GM12875 (cell line): ENCODE measurements around the gene RASL10A.

Source experiments
- H3K4me3 ChIP-seq: one replicate; pipeline ENCODE4 v1.5.1; 2011; ENCODE audit warnings: low read depth, low read length, control low read depth
- CTCF ChIP-seq: IDR thresholded peaks from 2 replicates; pipeline ENCODE4 v1.5.1; 2011; ENCODE audit warnings: low read depth, mild to moderate bottlenecking, control low read depth, inconsistent platforms, low read length, moderate library complexity, borderline replicate concordance; ENCODE audit not compliant: insufficient read depth

The RASL10A gene

GRCh38 chr22:29338398-29338797 lies 22.9 kb upstream of the RASL10A start:
- TF ChIP-seq CTCF, result no peak
- H3K4me3 ChIP-seq, result no peak overlapping the region

GRCh38 chr22:29337631-29338284 lies 22.3 kb upstream of the RASL10A start:
- H3K4me3 ChIP-seq, result no peak overlapping the region
- no peak for TF ChIP-seq CTCF

- H3K4me3 ChIP-seq, result no peak overlapping the region
- no peak for TF ChIP-seq CTCF
Measured at GRCh38 chr22:29336751-29337490, 21.4 kb upstream of the RASL10A start.

GRCh38 chr22:29335656-29336055 lies 20.2 kb upstream of the RASL10A start:
- no peak for TF ChIP-seq CTCF
- H3K4me3 ChIP-seq, result no peak overlapping the region

GRCh38 chr22:29334696-29335344 lies 19.3 kb upstream of the RASL10A start:
- no peak overlapping the region for H3K4me3 ChIP-seq

GRCh38 chr22:29334148-29334547 lies 18.7 kb upstream of the RASL10A start:
- no peak overlapping the region for H3K4me3 ChIP-seq
- TF ChIP-seq CTCF, result no peak

More at GRCh38 chr22:29334696-29335344, 19.3 kb upstream of the RASL10A start:
- TF ChIP-seq CTCF, result no peak

GRCh38 chr22:29332886-29333496 lies 17.5 kb upstream of the RASL10A start:
- no peak overlapping the region for H3K4me3 ChIP-seq
- TF ChIP-seq CTCF, result no peak
